Neural cell (in vitro differentiated cells): ENCODE data around the gene ESR1. TPM values are rescaled to one million over a fixed set of nuclear protein-coding genes. Genes with fewer than 3 reads are reported as not detected.

Experiments used
- H2AFZ ChIP-seq: fragments of 200-600, 300-800 bp; sonication (generic), shearing (Covaris generic); 2 replicates; pipeline ENCODE4 v1.6.0; 2014; ENCODE audit warnings: low read depth, mild to moderate bottlenecking, antibody characterized with exemption, low read length, moderate library complexity
- H3F3A ChIP-seq: fragments of 200-600 bp; shearing (Covaris generic); 2 replicates; pipeline ENCODE4 v1.6.1; 2016; ENCODE audit warnings: mild to moderate bottlenecking, moderate library complexity, mixed read lengths, antibody characterized with exemption, low read length; ENCODE audit not compliant: insufficient read depth, poor library complexity, severe bottlenecking
- H3K27ac ChIP-seq: fragments of 200-600, 300-800 bp; sonication (generic), shearing (Covaris generic); 2 replicates; pipeline ENCODE4 v1.5.1; 2014; ENCODE audit warnings: mild to moderate bottlenecking, low read length, moderate library complexity
- H3K27me3 ChIP-seq: fragments of 300-800, 200-600 bp; sonication (generic), shearing (Covaris generic); 2 replicates; pipeline ENCODE4 v1.6.0; 2014; ENCODE audit warnings: mild to moderate bottlenecking, low read depth, low read length, moderate library complexity; ENCODE audit not compliant: insufficient read depth
- H3K36me3 ChIP-seq: fragments of 300-800, 200-600 bp; sonication (generic), shearing (Covaris generic); 2 replicates; pipeline ENCODE4 v1.5.1; 2014; ENCODE audit warnings: mild to moderate bottlenecking, antibody characterized with exemption, low read length, moderate library complexity; ENCODE audit not compliant: insufficient read depth
- H3K4me2 ChIP-seq: fragments of 300-800, 200-600 bp; sonication (generic), shearing (Covaris generic); 2 replicates; pipeline ENCODE4 v1.6.0; 2014; ENCODE audit warnings: mild to moderate bottlenecking, low read length
- H3K4me3 ChIP-seq: fragments of 300-800, 200-600 bp; sonication (generic), shearing (Covaris generic); 2 replicates; pipeline ENCODE4 v1.5.1; 2014; ENCODE audit warnings: mild to moderate bottlenecking, low read length, moderate library complexity
- H3K79me2 ChIP-seq: fragments of 200-600 bp; shearing (Covaris generic); replicated peaks from 2 replicates; pipeline ENCODE4 v1.6.0; 2014; ENCODE audit warnings: mild to moderate bottlenecking, low read length, moderate library complexity; ENCODE audit not compliant: insufficient read depth
- H3K9ac ChIP-seq: fragments of 300-800, 200-600 bp; sonication (generic), shearing (Covaris generic); 2 replicates; pipeline ENCODE4 v1.6.1; 2016; ENCODE audit warnings: mild to moderate bottlenecking, low read length, mixed read lengths
- H3K9me2 ChIP-seq: fragments of 200-600 bp; shearing (Covaris generic); 2 replicates; pipeline ENCODE4 v1.6.1; 2016; ENCODE audit warnings: mild to moderate bottlenecking, low read length, mixed read lengths; ENCODE audit not compliant: insufficient read depth
- H3K9me3 ChIP-seq: fragments of 200-600, 300-800 bp; sonication (generic), shearing (Covaris generic); 2 replicates; pipeline ENCODE4 v1.6.1; 2016; ENCODE audit warnings: mild to moderate bottlenecking, mixed run types, low read length, moderate library complexity, mixed read lengths
- H4K20me1 ChIP-seq: fragments of 200-600 bp; shearing (Covaris generic); 2 replicates; pipeline ENCODE4 v1.6.1; 2016; ENCODE audit warnings: mild to moderate bottlenecking, mixed run types; ENCODE audit not compliant: insufficient read depth
- CTCF ChIP-seq: fragments of 450-650 bp; IDR thresholded peaks from 2 replicates; pipeline ENCODE4 v1.5.1; 2014; ENCODE audit warnings: antibody characterized with exemption, mild to moderate bottlenecking, moderate library complexity; ENCODE audit not compliant: poor library complexity, severe bottlenecking
- EP300 ChIP-seq: fragments of 450-650 bp; conservative IDR thresholded peaks from 2 replicates; pipeline ENCODE4 v1.6.1; 2014; ENCODE audit warnings: antibody characterized with exemption, mild to moderate bottlenecking, moderate library complexity; ENCODE audit not compliant: poor library complexity, severe bottlenecking
- EZH2 ChIP-seq: fragments of 200-600, 300-800 bp; shearing (Covaris generic), sonication (generic); IDR thresholded peaks from 2 replicates; pipeline ENCODE4 v1.6.1; 2014; ENCODE audit warnings: antibody characterized with exemption, low read length, borderline replicate concordance, mild to moderate bottlenecking; ENCODE audit not compliant: insufficient read depth, poor library complexity, severe bottlenecking
- MXI1 ChIP-seq: fragments of 450-650 bp; conservative IDR thresholded peaks from 2 replicates; pipeline ENCODE4 v1.6.1; 2014; ENCODE audit warnings: antibody characterized with exemption, mild to moderate bottlenecking; ENCODE audit not compliant: poor library complexity, severe bottlenecking
- POLR2AphosphoS5 ChIP-seq: IDR thresholded peaks from 2 replicates; pipeline ENCODE4 v1.6.1; 2012
- RAD21 ChIP-seq: fragments of 450-650 bp; conservative IDR thresholded peaks from 2 replicates; pipeline ENCODE4 v1.6.1; 2014; ENCODE audit warnings: antibody characterized with exemption, mild to moderate bottlenecking, moderate library complexity
- SMC3 ChIP-seq: fragments of 450-650 bp; conservative IDR thresholded peaks from 2 replicates; pipeline ENCODE4 v1.6.1; 2014; ENCODE audit warnings: antibody characterized with exemption, mild to moderate bottlenecking, moderate library complexity; ENCODE audit not compliant: poor library complexity
- TAF1 ChIP-seq: IDR thresholded peaks from 2 replicates; pipeline ENCODE4 v1.6.1; 2012; ENCODE audit warnings: low read depth
- polyA plus RNA-seq: library from polyadenylated mRNA; depleted of rRNA; stranded (reverse); fragments of >200 nt; gene quantifications from 2 replicates; pipeline ENCODE4 v1.2.3, GENCODE V29; 2014
- TF ChIP-seq, protein P1 (sequence below): IDR thresholded peaks from 2 replicates; pipeline ENCODE4 v1.6.1; 2012; ENCODE audit warnings: borderline replicate concordance

The ESR1 gene
- polyA plus RNA-seq, 1 donor from 2014 or later: 0.14 TPM

- Histone ChIP-seq H3F3A (no peaks in the 10 kb centered on the region), H2AFZ (no peak overlapping the region), H3K9ac (no peak overlapping the region), H3K27ac (no peak overlapping the region), H3K36me3 (no peaks in the 10 kb centered on the region), H3K27me3 (peaks cover 31% of the 10 kb centered on the region), H3K79me2 (no peaks in the 10 kb centered on the region), H3K4me2 (no peak overlapping the region), H3K9me2 (no peaks in the 10 kb centered on the region), H3K9me3 (no peaks in the 10 kb centered on the region), H4K20me1 (no peaks in the 10 kb centered on the region), H3K4me3 (no peak overlapping the region)
- TF ChIP-seq EZH2 (no peak), RAD21 (no peak), SMC3 (no peak), POLR2AphosphoS5 (no peak), CTCF (no peak), EP300 (no peak), TAF1 (no peak), MXI1 (no peak)
- TF ChIP-seq, protein P1, sequence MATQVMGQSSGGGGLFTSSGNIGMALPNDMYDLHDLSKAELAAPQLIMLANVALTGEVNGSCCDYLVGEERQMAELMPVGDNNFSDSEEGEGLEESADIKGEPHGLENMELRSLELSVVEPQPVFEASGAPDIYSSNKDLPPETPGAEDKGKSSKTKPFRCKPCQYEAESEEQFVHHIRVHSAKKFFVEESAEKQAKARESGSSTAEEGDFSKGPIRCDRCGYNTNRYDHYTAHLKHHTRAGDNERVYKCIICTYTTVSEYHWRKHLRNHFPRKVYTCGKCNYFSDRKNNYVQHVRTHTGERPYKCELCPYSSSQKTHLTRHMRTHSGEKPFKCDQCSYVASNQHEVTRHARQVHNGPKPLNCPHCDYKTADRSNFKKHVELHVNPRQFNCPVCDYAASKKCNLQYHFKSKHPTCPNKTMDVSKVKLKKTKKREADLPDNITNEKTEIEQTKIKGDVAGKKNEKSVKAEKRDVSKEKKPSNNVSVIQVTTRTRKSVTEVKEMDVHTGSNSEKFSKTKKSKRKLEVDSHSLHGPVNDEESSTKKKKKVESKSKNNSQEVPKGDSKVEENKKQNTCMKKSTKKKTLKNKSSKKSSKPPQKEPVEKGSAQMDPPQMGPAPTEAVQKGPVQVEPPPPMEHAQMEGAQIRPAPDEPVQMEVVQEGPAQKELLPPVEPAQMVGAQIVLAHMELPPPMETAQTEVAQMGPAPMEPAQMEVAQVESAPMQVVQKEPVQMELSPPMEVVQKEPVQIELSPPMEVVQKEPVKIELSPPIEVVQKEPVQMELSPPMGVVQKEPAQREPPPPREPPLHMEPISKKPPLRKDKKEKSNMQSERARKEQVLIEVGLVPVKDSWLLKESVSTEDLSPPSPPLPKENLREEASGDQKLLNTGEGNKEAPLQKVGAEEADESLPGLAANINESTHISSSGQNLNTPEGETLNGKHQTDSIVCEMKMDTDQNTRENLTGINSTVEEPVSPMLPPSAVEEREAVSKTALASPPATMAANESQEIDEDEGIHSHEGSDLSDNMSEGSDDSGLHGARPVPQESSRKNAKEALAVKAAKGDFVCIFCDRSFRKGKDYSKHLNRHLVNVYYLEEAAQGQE: no peak
Measured at GRCh38 chr6:151814614-151815013, 7.1 kb downstream of the ESR1 start.

DNA sequence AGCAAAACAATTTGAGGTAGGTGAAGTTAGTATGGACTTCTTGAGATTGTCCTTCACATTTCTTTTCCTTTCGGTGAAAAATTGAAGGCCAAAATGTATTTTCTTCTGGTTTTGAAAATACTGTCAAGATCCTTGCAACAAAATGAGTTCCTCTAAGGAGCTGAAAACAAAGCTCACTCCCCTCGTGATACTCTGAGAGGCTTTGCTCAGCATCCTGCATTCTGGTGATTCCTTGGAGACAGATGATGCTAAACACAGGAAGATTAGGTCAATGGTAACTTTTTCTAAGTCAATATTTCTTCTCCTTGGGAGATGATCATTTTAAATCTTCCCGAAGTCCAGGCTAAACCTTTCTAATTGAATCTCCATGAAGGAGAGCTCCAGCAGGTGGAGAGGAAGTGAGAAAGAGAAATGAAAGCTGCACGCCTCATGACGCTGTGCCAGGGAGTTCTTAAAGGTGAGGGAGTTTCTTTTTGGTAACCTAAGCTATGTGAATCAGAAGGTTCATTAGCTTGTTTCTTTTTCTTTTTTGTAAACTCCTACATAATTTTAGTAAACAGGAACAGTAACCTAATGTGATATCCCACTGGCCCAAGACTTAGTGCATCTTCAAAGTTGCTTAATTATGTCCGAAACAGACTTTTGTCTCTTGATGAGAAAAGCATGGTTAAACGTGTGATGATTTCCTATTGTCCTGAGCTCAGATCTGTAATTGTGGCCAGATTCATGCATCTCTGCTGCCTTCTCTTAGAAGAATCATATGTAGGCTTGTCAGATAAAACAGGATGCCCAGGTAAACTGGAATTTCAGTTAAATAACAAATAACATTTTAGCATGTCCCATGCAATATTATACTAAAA is 15.0 kb downstream of the ESR1 start:
- H3K27me3 ChIP-seq: no peaks in the 10 kb centered on the region
- TF ChIP-seq SMC3 (no peak), CTCF (no peak), EP300 (no peak), MXI1 (no peak), TAF1 (no peak), RAD21 (no peak), EZH2 (no peak), POLR2AphosphoS5 (no peak)
- TF ChIP-seq, protein P1: no peak
- H3K36me3 ChIP-seq: no peaks in the 10 kb centered on the region
- no peak overlapping the region for H3K4me3 ChIP-seq
- H3K9me3 ChIP-seq: no peaks in the 10 kb centered on the region
- no peaks in the 10 kb centered on the region for H3K79me2 ChIP-seq
- H2AFZ ChIP-seq: no peak overlapping the region
- no peaks in the 10 kb centered on the region for H3F3A ChIP-seq
- H3K27ac ChIP-seq: no peak overlapping the region
- H4K20me1 ChIP-seq: no peaks in the 10 kb centered on the region
- no peak overlapping the region for H3K9ac ChIP-seq
- H3K4me2 ChIP-seq: no peak overlapping the region
- no peaks in the 10 kb centered on the region for H3K9me2 ChIP-seq
